HG02885 (cell line): ENCODE data around the gene NOC2L.
"Not testable (repeated sequence)": the region's sequence is repeated elsewhere in the genome, so short reads cannot be mapped to it uniquely, and the experiment has no call there.

Experiments
- ATAC-seq: cut with Tn5 transposase; IDR thresholded peaks from one replicate; pipeline ENCODE4 v1.9.1; 2021; ENCODE audit warnings: mild to moderate bottlenecking; ENCODE audit not compliant: unreplicated experiment, poor library complexity

Gene NOC2L

GRCh38 chr1:964691-965525, 5.9 kb upstream of the NOC2L start:
- ATAC-seq: no peak

- no peak for ATAC-seq
Observed at GRCh38 chr1:963746-964525, 4.9 kb upstream of the NOC2L start.

- ATAC-seq: no peak
Observed at GRCh38 chr1:963301-963651, 4.2 kb upstream of the NOC2L start.

- ATAC-seq: no peak
Observed at GRCh38 chr1:962381-963300, 3.6 kb upstream of the NOC2L start.

- no peak for ATAC-seq
Observed at GRCh38 chr1:961132-961669, 2.1 kb upstream of the NOC2L start.

GRCh38 chr1:960363-961131, 1.5 kb upstream of the NOC2L start, which contains the start of gene KLHL17:
Gene KLHL17 (plus strand): TSS chr1:960584. CDS start chr1:960694, 110 bp downstream.
- peak; percentile 59 for ATAC-seq

- ATAC-seq: no peak
Observed at GRCh38 chr1:959731-960362, 791 bp upstream of the NOC2L start.

GRCh38 chr1:956636-957035, 2.4 kb downstream of the NOC2L start:
- no peak for ATAC-seq

GRCh38 chr1:955474-955873, 3.6 kb downstream of the NOC2L start:
- no peak for ATAC-seq

- no peak for ATAC-seq
Observed at GRCh38 chr1:954927-955326, 4.1 kb downstream of the NOC2L start.

- ATAC-seq: no peak
Observed at GRCh38 chr1:953524-954320, 5.3 kb downstream of the NOC2L start.

- no peak for ATAC-seq
Observed at GRCh38 chr1:952603-953002, 6.5 kb downstream of the NOC2L start.

GRCh38 chr1:952201-952600, 6.9 kb downstream of the NOC2L start:
- ATAC-seq: no peak

- no peak for ATAC-seq
Observed at GRCh38 chr1:951364-951763, 7.7 kb downstream of the NOC2L start.

- no peak for ATAC-seq
Observed at GRCh38 chr1:950881-951280, 8.2 kb downstream of the NOC2L start.

GRCh38 chr1:950268-950667, 8.8 kb downstream of the NOC2L start:
- ATAC-seq: no peak

GRCh38 chr1:947958-948357, 11.1 kb downstream of the NOC2L start:
- ATAC-seq: no peak

GRCh38 chr1:946811-947210, 12.2 kb downstream of the NOC2L start:
- ATAC-seq: not testable (repeated sequence)
